Upper lobe of left lung (tissue), 4 donors: ENCODE results near the gene CSNK1D.
A peak's percentile ranks its signal among the peaks of the same experiment; 100 is the strongest.

Source experiments
- CTCF ChIP-seq, 6 experiments: fragments of 450-650 bp in 4 of 6; fragments of 200-600 bp in 2 of 6; sonication (generic) in 2 of 6; IDR thresholded peaks; one replicate each; pipeline ENCODE4 v1.5.1; 2016 to 2019; ENCODE audit warnings: antibody characterized with exemption in 6 of 6
- POLR2AphosphoS5 ChIP-seq, 2 donors: sonication (generic); formaldehyde crosslinking; IDR thresholded peaks; one replicate each; pipeline ENCODE4 v1.5.1; 2017; ENCODE audit warnings: antibody characterized with exemption in 2 of 2

- TF ChIP-seq CTCF (IDR thresholded peaks at IDR 0.05) (no peak), POLR2AphosphoS5 (IDR thresholded peaks at IDR 0.05) (peak in 1 of 2 donors; percentile 72)
Observed at GRCh38 chr17:82238472-82239201, 34.9 kb downstream of the CSNK1D start.
